Stimulated activated CD8-positive, alpha-beta memory T cell treated with anti-CD3 and anti-CD28 coated beads, Interleukin-2, amount 100 ng/mL, for 48 hours (primary cell): Measurements from ENCODE around the gene ELMO1.

Experiments
- DNase-seq, 2 donors: peaks; one replicate each; pipeline ENCODE4 v3.0.0-alpha.2; 2020; ENCODE audit warnings: low read depth in 2 of 2

The ELMO1 gene

GRCh38 chr7:36919738-36920137 is 528.9 kb downstream of the ELMO1 start:
- no peak for DNase-seq

GRCh38 chr7:36918591-36918990 is 530.1 kb downstream of the ELMO1 start:
- DNase-seq: no peak

- no peak for DNase-seq
These were observed 532.0 kb downstream of the ELMO1 start for GRCh38 chr7:36916619-36917018.

GRCh38 chr7:36916116-36916515 is 532.5 kb downstream of the ELMO1 start:
- no peak for DNase-seq

- no peak for DNase-seq
These were observed 536.9 kb downstream of the ELMO1 start for GRCh38 chr7:36911788-36912187.

GRCh38 chr7:36910859-36911258 is 537.8 kb downstream of the ELMO1 start:
- no peak for DNase-seq

GRCh38 chr7:36910401-36910800 is 538.3 kb downstream of the ELMO1 start:
- DNase-seq: no peak

GRCh38 chr7:36906956-36907635 is 541.6 kb downstream of the ELMO1 start:
- DNase-seq: no peak

GRCh38 chr7:36906448-36906847 is 542.2 kb downstream of the ELMO1 start:
- no peak for DNase-seq

- DNase-seq: no peak
These were observed 542.8 kb downstream of the ELMO1 start for GRCh38 chr7:36905841-36906240.

- DNase-seq: no peak
These were observed 543.9 kb downstream of the ELMO1 start for GRCh38 chr7:36904802-36905201.

GRCh38 chr7:36904101-36904500 is 544.6 kb downstream of the ELMO1 start:
- no peak for DNase-seq

- DNase-seq: no peak
These were observed 547.5 kb downstream of the ELMO1 start for GRCh38 chr7:36900988-36901710.

GRCh38 chr7:36898186-36898585 is 550.5 kb downstream of the ELMO1 start:
- no peak for DNase-seq

- DNase-seq: no peak
These were observed 551.6 kb downstream of the ELMO1 start for GRCh38 chr7:36896956-36897590.

- no peak for DNase-seq
These were observed 552.2 kb downstream of the ELMO1 start for GRCh38 chr7:36896418-36896817.

- no peak for DNase-seq
These were observed 553.5 kb downstream of the ELMO1 start for GRCh38 chr7:36895192-36895591.

GRCh38 chr7:36894190-36894589 is 554.5 kb downstream of the ELMO1 start:
- DNase-seq: no peak

GRCh38 chr7:36889182-36889581 is 559.5 kb downstream of the ELMO1 start:
- DNase-seq: no peak

- DNase-seq: no peak
These were observed 560.7 kb downstream of the ELMO1 start for GRCh38 chr7:36887969-36888368.

- DNase-seq: no peak
These were observed 561.4 kb downstream of the ELMO1 start for GRCh38 chr7:36887233-36887632.

- DNase-seq: no peak
These were observed 563.8 kb downstream of the ELMO1 start for GRCh38 chr7:36884910-36885309.

GRCh38 chr7:36884351-36884750 is 564.3 kb downstream of the ELMO1 start:
- no peak for DNase-seq
